Coronary artery (tissue), 2 donors: Measurements from ENCODE around the gene ANO1.
A peak's percentile ranks its signal among the peaks of the same experiment; 100 is the strongest.

ENCODE experiments used
- DNase-seq: peaks from one replicate; pipeline ENCODE4 v3.0.0-alpha.2; 2017; ENCODE audit warnings: low spot score
- H3K27ac ChIP-seq, 2 donors: fragments of 200-600 bp; sonication (generic); one replicate each; pipeline ENCODE4 v1.5.1; 2016 to 2019
- H3K4me3 ChIP-seq: fragments of 200-600 bp; sonication (generic); 2 replicates; pipeline ENCODE4 v1.5.1; 2016; ENCODE audit warnings: mild to moderate bottlenecking, moderate library complexity
- TF ChIP-seq, protein P1 (sequence below): fragments of 200-600 bp; sonication (generic); IDR thresholded peaks from one replicate; pipeline ENCODE4 v1.5.1; 2019; ENCODE audit warnings: antibody characterized with exemption

Gene ANO1

GRCh38 chr11:70175236-70175698, 97.2 kb downstream of the ANO1 start:
- DNase-seq: no peak
- TF ChIP-seq, protein P1, sequence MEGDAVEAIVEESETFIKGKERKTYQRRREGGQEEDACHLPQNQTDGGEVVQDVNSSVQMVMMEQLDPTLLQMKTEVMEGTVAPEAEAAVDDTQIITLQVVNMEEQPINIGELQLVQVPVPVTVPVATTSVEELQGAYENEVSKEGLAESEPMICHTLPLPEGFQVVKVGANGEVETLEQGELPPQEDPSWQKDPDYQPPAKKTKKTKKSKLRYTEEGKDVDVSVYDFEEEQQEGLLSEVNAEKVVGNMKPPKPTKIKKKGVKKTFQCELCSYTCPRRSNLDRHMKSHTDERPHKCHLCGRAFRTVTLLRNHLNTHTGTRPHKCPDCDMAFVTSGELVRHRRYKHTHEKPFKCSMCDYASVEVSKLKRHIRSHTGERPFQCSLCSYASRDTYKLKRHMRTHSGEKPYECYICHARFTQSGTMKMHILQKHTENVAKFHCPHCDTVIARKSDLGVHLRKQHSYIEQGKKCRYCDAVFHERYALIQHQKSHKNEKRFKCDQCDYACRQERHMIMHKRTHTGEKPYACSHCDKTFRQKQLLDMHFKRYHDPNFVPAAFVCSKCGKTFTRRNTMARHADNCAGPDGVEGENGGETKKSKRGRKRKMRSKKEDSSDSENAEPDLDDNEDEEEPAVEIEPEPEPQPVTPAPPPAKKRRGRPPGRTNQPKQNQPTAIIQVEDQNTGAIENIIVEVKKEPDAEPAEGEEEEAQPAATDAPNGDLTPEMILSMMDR: no peak
- Histone ChIP-seq H3K27ac (no peak overlapping the region), H3K4me3 (no peak overlapping the region)

DNA sequence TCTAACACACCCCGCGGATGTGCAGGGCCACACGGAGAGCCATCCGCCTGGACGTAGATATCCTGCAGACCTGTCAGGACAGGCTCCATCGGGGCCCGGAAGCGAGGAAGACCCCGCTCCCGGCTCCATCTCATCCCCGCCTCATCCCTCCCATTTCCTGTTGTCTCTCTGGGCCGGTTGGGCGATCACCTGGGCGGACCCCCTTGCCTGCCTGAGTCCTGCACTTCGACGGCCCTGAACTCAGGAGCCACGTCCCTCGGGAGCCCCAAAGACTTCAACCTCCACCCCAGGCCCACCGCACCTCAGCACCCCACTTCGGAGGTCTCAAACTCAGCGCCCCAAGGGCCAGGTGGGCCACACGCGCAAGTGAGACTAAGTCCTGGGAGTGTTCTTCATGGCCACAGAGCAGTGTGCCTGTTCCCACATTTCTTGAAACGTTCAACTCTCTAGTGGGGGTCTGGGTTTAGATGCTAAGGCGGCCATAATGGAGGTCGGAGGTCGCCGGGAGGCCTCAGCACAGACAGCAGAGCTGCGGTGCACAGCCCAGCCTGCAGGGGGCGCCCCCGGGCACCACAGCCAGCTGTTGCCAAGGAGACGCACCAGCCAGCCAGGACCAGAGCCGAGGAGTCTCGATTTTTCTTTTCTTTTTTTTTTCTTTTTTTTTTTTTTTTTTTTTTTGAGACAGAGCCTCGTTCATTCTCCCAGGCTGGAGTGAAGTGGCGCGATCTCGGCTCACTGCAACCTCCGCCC, 99.0 kb downstream of the ANO1 start:
- no peak overlapping the region for H3K27ac ChIP-seq
- TF ChIP-seq, protein P1: peak; percentile 19
- no peak for DNase-seq
- H3K4me3 ChIP-seq: no peak overlapping the region

- TF ChIP-seq, protein P1: no peak
- H3K27ac ChIP-seq: no peak overlapping the region
- no peak overlapping the region for H3K4me3 ChIP-seq
- no peak for DNase-seq
Observed at GRCh38 chr11:70180906-70181305, 102.8 kb downstream of the ANO1 start.

DNA sequence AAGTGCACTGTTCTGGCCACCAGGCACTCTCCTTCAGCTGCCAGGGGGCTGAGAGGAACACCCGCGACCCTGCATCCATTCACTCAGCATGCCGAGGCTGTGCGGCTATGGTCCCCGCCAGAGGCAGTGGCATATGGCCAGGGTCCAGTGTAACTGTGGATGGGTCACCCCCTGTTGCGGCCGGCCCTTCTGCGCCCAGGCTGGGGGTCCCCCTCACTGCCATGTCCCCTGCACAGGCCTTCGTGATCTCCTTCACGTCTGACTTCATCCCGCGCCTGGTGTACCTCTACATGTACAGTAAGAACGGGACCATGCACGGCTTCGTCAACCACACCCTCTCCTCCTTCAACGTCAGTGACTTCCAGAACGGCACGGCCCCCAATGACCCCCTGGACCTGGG, 104.1 kb downstream of the ANO1 start:
- no peak for DNase-seq
- no peak overlapping the region for H3K27ac ChIP-seq
- H3K4me3 ChIP-seq: no peak overlapping the region
- TF ChIP-seq, protein P1: no peak

DNA sequence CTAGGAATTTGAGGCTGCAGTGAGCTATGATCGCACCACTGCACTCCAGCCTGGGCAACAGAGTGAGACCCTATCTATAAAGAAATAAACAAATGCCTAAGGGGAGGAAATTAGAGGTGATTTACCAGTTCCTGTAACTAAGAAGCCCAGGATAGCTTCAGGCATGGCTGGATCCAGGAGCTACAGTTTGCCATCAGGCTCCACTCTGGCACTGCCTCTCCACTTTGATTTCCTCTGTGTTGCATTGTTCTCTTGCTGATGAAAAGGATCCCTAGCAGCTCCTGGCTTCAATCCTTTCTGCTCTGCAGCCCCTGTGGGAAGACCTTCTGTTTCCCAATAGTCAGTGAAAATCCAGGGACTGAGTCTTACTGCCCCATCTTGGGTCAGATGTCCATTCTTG, 104.9 kb downstream of the ANO1 start:
- TF ChIP-seq, protein P1: no peak
- H3K27ac ChIP-seq: peak overlapping the region in 1 of 2 donors; percentile 77
- DNase-seq: no peak
- H3K4me3 ChIP-seq: no peak overlapping the region

GRCh38 chr11:70183483-70184176, 105.5 kb downstream of the ANO1 start:
- DNase-seq: peak; percentile 81

More at GRCh38 chr11:70183483-70184176, 105.5 kb downstream of the ANO1 start:
- Histone ChIP-seq H3K27ac (peak overlapping the region in 1 of 2 donors; percentile 77), H3K4me3 (no peak overlapping the region)
- TF ChIP-seq, protein P1: no peak
